Effector memory CD4-positive, alpha-beta T cell (primary cell): ENCODE measurements around the gene EGFR.

Experiments
- DNase-seq, 3 donors: peaks; one replicate each; pipeline ENCODE4 v3.0.0-alpha.2; 2020
- H3K27ac ChIP-seq: 2 replicates; pipeline ENCODE4 v1.7.0; 2013; ENCODE audit warnings: mild to moderate bottlenecking, low read length, moderate library complexity; ENCODE audit not compliant: insufficient read depth, poor library complexity, severe bottlenecking
- H3K27me3 ChIP-seq: replicated peaks from 2 replicates; pipeline ENCODE4 v1.7.0; 2013; ENCODE audit warnings: mild to moderate bottlenecking, low read length; ENCODE audit not compliant: insufficient read depth, control insufficient read depth, poor library complexity, severe bottlenecking
- H3K36me3 ChIP-seq: 2 replicates; pipeline ENCODE4 v1.7.0; 2013; ENCODE audit warnings: mild to moderate bottlenecking, low read length, moderate library complexity; ENCODE audit not compliant: control insufficient read depth, insufficient read depth
- H3K4me1 ChIP-seq: 2 replicates; pipeline ENCODE4 v1.7.0; 2013; ENCODE audit warnings: low read length, mild to moderate bottlenecking; ENCODE audit not compliant: control insufficient read depth, insufficient read depth, poor library complexity, severe bottlenecking
- H3K4me3 ChIP-seq: 2 replicates; pipeline ENCODE4 v1.7.0; 2013; ENCODE audit warnings: low read length, low read depth, mild to moderate bottlenecking; ENCODE audit not compliant: insufficient read depth, poor library complexity, severe bottlenecking
- H3K9me3 ChIP-seq: 2 replicates; pipeline ENCODE4 v1.7.0; 2013; ENCODE audit warnings: mild to moderate bottlenecking, low read length, moderate library complexity; ENCODE audit not compliant: control insufficient read depth

EGFR gene

GRCh38 chr7:55060085-55060484 lies 41.3 kb downstream of the EGFR start:
- Histone ChIP-seq H3K4me3 (no peak overlapping the region), H3K4me1 (no peaks in the 10 kb centered on the region), H3K36me3 (no peaks in the 10 kb centered on the region), H3K27me3 (no peaks in the 10 kb centered on the region), H3K27ac (no peak overlapping the region), H3K9me3 (no peaks in the 10 kb centered on the region)
- no peak for DNase-seq

DNA sequence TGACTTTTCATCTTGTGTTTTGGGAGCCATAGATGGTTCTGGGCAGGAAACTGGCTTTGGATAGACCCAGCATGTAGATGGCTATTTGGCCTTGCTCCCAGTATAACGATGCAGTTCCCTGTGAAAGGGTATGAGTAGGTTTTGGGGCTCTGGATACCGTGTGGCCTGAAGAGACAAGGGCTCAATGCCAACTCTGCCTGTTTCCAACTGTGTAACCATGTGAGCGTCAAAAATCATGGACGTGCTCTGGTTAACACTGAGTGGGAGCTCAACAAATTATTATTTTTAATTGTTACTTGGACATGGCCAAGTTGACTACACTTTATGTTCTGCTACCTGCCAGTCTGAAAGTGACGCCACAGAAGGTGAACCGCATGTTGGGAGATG lies 41.8 kb downstream of the EGFR start:
- DNase-seq, result no peak
- Histone ChIP-seq H3K9me3 (no peaks in the 10 kb centered on the region), H3K4me3 (no peak overlapping the region), H3K4me1 (no peaks in the 10 kb centered on the region), H3K27me3 (no peaks in the 10 kb centered on the region), H3K27ac (no peak overlapping the region), H3K36me3 (no peaks in the 10 kb centered on the region)

- H3K36me3 ChIP-seq, result no peaks in the 10 kb centered on the region
- H3K27ac ChIP-seq, result no peak overlapping the region
- no peaks in the 10 kb centered on the region for H3K4me1 ChIP-seq
- H3K4me3 ChIP-seq, result no peak overlapping the region
- H3K9me3 ChIP-seq, result no peaks in the 10 kb centered on the region
- DNase-seq, result no peak
- no peaks in the 10 kb centered on the region for H3K27me3 ChIP-seq
These were observed 43.1 kb downstream of the EGFR start for GRCh38 chr7:55061726-55062499.

DNA sequence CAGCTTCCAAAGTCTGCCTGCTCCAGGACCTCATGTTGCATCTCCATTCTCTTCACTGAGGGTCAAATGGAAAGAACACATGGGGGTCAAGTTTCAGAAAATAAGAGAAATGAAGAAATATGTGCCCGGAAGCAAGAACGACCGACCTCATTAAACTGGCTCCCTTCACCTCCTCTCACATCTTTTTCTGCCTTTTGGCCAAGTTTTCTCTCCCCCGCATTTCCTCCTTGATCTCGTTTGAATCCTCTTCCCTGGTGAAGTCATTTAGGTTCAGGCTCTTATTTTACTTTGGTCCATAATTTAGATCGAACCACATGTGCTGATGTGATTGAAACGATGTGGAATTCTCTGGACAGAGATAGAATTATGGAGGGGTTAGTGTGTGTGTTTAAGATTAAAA lies 44.2 kb downstream of the EGFR start:
- Histone ChIP-seq H3K36me3 (no peaks in the 10 kb centered on the region), H3K27ac (no peak overlapping the region)

DNA sequence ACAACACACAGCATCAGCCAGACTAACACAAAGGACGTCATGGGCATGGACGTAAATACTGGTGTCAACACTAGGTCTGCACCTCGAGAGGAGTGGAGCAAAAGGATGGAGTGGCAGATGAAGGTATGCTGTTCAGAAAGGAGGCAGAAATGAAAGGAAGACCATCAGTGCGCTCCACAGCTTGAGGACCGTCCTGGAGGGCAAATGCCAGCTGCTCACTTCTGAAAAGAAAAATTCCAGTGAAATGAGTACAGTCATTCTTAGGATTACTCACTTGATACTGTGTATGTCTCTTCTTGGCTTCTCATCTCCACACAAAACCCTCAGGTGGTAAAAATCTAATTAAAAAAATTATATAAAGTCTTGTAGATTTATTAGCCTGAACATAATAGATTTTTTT lies 44.8 kb downstream of the EGFR start:
- Histone ChIP-seq H3K4me1 (no peaks in the 10 kb centered on the region), H3K4me3 (no peak overlapping the region), H3K36me3 (no peaks in the 10 kb centered on the region), H3K27me3 (no peaks in the 10 kb centered on the region), H3K27ac (no peak overlapping the region), H3K9me3 (no peaks in the 10 kb centered on the region)
- no peak for DNase-seq

More for the DNA sequence above, 44.2 kb downstream of the EGFR start:
- DNase-seq, result no peak
- H3K27me3 ChIP-seq, result no peaks in the 10 kb centered on the region
- H3K4me3 ChIP-seq, result no peak overlapping the region
- no peaks in the 10 kb centered on the region for H3K9me3 ChIP-seq
- no peaks in the 10 kb centered on the region for H3K4me1 ChIP-seq

- no peak overlapping the region for H3K4me3 ChIP-seq
- no peaks in the 10 kb centered on the region for H3K27me3 ChIP-seq
- H3K4me1 ChIP-seq, result no peaks in the 10 kb centered on the region
These were observed 46.3 kb downstream of the EGFR start for GRCh38 chr7:55065079-55065478.

GRCh38 chr7:55065511-55066229 lies 46.9 kb downstream of the EGFR start:
- H3K27me3 ChIP-seq, result no peaks in the 10 kb centered on the region
- no peak for DNase-seq
- H3K4me3 ChIP-seq, result no peak overlapping the region
- H3K36me3 ChIP-seq, result no peaks in the 10 kb centered on the region
- no peak overlapping the region for H3K27ac ChIP-seq
- no peaks in the 10 kb centered on the region for H3K4me1 ChIP-seq
- H3K9me3 ChIP-seq, result no peaks in the 10 kb centered on the region

More at GRCh38 chr7:55065079-55065478, 46.3 kb downstream of the EGFR start:
- no peak for DNase-seq
- Histone ChIP-seq H3K36me3 (no peaks in the 10 kb centered on the region), H3K27ac (no peak overlapping the region), H3K9me3 (no peaks in the 10 kb centered on the region)

GRCh38 chr7:55066524-55066923 lies 47.7 kb downstream of the EGFR start:
- Histone ChIP-seq H3K9me3 (no peaks in the 10 kb centered on the region), H3K4me3 (no peak overlapping the region), H3K4me1 (no peaks in the 10 kb centered on the region), H3K27me3 (no peaks in the 10 kb centered on the region), H3K27ac (no peak overlapping the region), H3K36me3 (no peaks in the 10 kb centered on the region)
- DNase-seq, result no peak

GRCh38 chr7:55066938-55067337 lies 48.1 kb downstream of the EGFR start:
- DNase-seq, result no peak
- no peaks in the 10 kb centered on the region for H3K9me3 ChIP-seq
- no peak overlapping the region for H3K27ac ChIP-seq
- no peak overlapping the region for H3K4me3 ChIP-seq
- no peaks in the 10 kb centered on the region for H3K27me3 ChIP-seq
- no peaks in the 10 kb centered on the region for H3K36me3 ChIP-seq
- no peaks in the 10 kb centered on the region for H3K4me1 ChIP-seq

DNA sequence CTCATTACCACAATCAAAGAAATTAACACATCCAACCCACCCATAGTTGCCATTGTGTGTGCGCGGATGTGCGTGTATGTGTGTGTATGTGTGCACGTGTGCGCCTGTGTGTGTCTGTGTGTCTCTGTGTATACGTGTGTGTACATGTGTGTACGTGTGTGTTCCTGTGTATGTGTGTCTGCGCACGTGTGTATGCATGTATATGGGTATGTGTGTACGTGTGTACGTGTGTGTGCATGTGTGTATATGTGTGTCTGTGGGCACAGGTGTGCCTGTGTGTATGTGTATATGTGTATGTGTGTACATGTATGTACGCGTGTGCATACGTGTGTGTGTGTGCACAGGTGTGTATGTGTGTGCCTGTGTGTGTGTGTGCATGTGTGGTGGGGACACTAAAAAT lies 48.9 kb downstream of the EGFR start:
- Histone ChIP-seq H3K4me3 (no peak overlapping the region), H3K27me3 (no peaks in the 10 kb centered on the region), H3K27ac (no peak overlapping the region), H3K4me1 (no peaks in the 10 kb centered on the region), H3K9me3 (no peaks in the 10 kb centered on the region), H3K36me3 (no peaks in the 10 kb centered on the region)
- DNase-seq, result no peak
